Transverse colon (tissue), 4 donors: ENCODE data around the gene MTA2. TPM values are rescaled to one million over a fixed set of nuclear protein-coding genes. Genes with fewer than 3 reads are reported as not detected.
A peak's percentile ranks its signal among the peaks of the same experiment; 100 is the strongest.
"Not testable (repeated sequence)": the region's sequence is repeated elsewhere in the genome, so short reads cannot be mapped to it uniquely, and the experiment has no call there.

Experiments used
- DNase-seq: peaks from one replicate; pipeline ENCODE4 v3.0.0-alpha.2; 2019
- H3K27ac ChIP-seq, 4 donors: fragments of 200-600 bp; sonication (generic); 2 replicates each; pipeline ENCODE4 v1.5.1; 2016 to 2018; ENCODE audit warnings: inconsistent platforms in 4 of 4
- H3K27me3 ChIP-seq: fragments of 200-600 bp; sonication (generic); 2 replicates; pipeline ENCODE4 v1.5.1; 2017; ENCODE audit warnings: inconsistent platforms
- H3K36me3 ChIP-seq, 4 donors: fragments of 200-600 bp; sonication (generic); 2 replicates each; pipeline ENCODE4 v1.5.1; 2017 to 2019; ENCODE audit warnings: inconsistent platforms in 4 of 4
- H3K4me1 ChIP-seq, 4 donors: fragments of 200-600 bp; sonication (generic); 2 replicates each; pipeline ENCODE4 v1.5.1; 2017 to 2020; ENCODE audit warnings: inconsistent platforms in 4 of 4
- H3K4me3 ChIP-seq, 4 donors: fragments of 200-600 bp; sonication (generic); 1 replicate in 1 of 4; 2 replicates in 3 of 4; pipeline versions ENCODE4 v1.5.1 to v1.6.1; 2017 to 2019; ENCODE audit warnings: inconsistent platforms in 4 of 4
- H3K9me3 ChIP-seq, 2 donors: fragments of 200-600 bp; sonication (generic); 2 replicates each; pipeline ENCODE4 v1.5.1; 2017 to 2019; ENCODE audit warnings: inconsistent platforms in 2 of 2
- EP300 ChIP-seq: sonication (generic); formaldehyde crosslinking; IDR thresholded peaks from one replicate; pipeline ENCODE4 v1.6.1; 2017; ENCODE audit warnings: antibody characterized with exemption, low read depth
- POLR2A ChIP-seq: fragments of 450-650 bp; IDR thresholded peaks from one replicate; pipeline ENCODE4 v1.6.1; 2016; ENCODE audit warnings: antibody characterized with exemption, mild to moderate bottlenecking, moderate library complexity
- POLR2AphosphoS5 ChIP-seq, 3 donors: sonication (generic); formaldehyde crosslinking; IDR thresholded peaks; one replicate each; pipeline ENCODE4 v1.6.1; 2016; ENCODE audit warnings: antibody characterized with exemption in 3 of 3
- WGBS, 2 donors: methylation state at CpG; one replicate each; pipeline ENCODE4 v1.1.5; 2018; ENCODE audit warnings: low coverage in 1 of 2; 5-methylcytosine and 5-hydroxymethylcytosine counted together
- in situ Hi-C, 4 donors: fragments of 200-750 bp; cut with MboI; loops; one replicate each; pipeline versions ENCODE4 v1.15.0 to v1.15.1; 2017; ENCODE audit warnings: low sequenced_read_pairs in 3 of 4, low pct_ligation_motif_present in 1 of 4, low pct_unique_long_range_greater_than_20kb in 1 of 4
- intact Hi-C: fragments of 100-400 bp; cut with DNase I; formaldehyde crosslinking; loops from one replicate; pipeline ENCODE4 v1.15.1; 2023; ENCODE audit warnings: low total_unique reads
- total RNA-seq, 4 donors: library from RNA; depleted of rRNA; stranded (reverse); fragments of >200 nt; gene quantifications; one replicate each; pipeline ENCODE4 v1.1.0, GENCODE V29; 2016
- TF ChIP-seq, protein P1 (sequence below), 5 experiments: fragments of 200-600 bp in 3 of 5; fragments of 450-650 bp in 2 of 5; sonication (generic) in 3 of 5; IDR thresholded peaks; 1 replicate in 2 of 5; 2 replicates in 3 of 5; pipeline ENCODE4 v1.5.1; 2016 to 2017; ENCODE audit warnings: antibody characterized with exemption in 5 of 5, inconsistent platforms in 3 of 5, mild to moderate bottlenecking in 2 of 5, moderate library complexity in 1 of 5

MTA2 gene
- total RNA-seq, 4 donors from 2014 or later, result 42.0 to 80.1 (median 62.1) TPM

DNA sequence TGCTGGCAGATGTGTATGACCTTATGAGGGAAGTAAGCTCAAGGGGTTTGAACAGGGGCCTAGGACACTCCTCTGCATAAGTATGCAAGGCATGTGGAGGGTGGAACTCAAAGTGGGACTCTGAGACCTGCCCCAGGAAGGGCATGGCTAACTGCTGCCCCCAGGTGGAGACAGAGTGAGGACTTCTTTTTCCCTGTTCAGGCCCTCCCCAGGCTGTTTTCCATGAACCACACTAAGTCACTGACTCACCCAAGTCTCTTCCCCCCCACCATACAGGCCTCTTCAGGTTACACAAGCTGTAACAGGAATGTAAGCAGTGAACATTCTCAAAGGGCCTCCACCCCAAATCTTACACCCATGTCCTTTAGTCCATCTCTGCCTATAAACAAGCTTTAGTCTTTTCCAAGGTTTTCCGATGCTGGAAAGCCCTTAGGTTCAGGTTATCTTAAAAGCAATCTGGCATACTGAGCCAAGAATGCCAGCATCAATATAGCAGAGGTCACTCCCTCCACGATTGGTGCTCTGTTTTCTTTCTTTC, 41.0 kb downstream of the MTA2 start:
- intact Hi-C loops, result no loop called here
- H3K36me3 ChIP-seq, result peaks cover 0 to 41% (median 7%) of the 10 kb centered on the region in 4 donors
- 28 to 33% methylated on average over 1 to 2 of the region's 2 CpGs for WGBS, 2 donors

DNA sequence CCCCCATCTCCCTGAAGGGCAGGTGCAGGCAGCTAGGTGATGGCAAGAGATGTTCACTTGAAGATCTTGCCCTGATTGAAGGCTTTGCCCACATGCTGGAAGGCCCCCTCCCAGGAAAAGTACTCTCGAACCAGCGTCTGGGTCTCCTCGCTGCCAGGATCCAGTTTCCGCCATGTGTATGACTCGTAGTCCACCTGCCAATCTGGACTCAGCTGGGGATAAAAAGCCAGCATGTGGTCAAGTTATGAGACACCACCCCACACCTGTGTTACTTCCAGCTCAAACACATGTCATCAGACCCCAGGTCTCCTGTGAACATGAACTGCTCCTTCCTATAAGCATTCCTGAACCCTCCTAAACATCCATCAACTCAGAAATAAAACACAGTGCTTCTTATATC, 42.0 kb downstream of the MTA2 start:
- H3K4me1 ChIP-seq, result peaks cover 42 to 54% (median 46%) of the 10 kb centered on the region in 4 donors
- H3K4me3 ChIP-seq, DNase-seq, intact Hi-C loops, H3K9me3 ChIP-seq, H3K27me3 ChIP-seq: not testable (repeated sequence)
- 79% methylated on average over 5 of the region's 5 CpGs; no CpG with 5 or more reads in 1 of the 2 donors for WGBS, 2 donors
- peak overlapping the region; percentile 91 to 100 (median 96) for H3K27ac ChIP-seq
- in situ Hi-C loops, result loop anchor here in 3 of 4 donors (10.0 kb wide), 1 partner anchor 135 kb away; no protein-coding TSS in a partner anchor
- peaks cover 0 to 32% (median 7%) of the 10 kb centered on the region in 4 donors for H3K36me3 ChIP-seq

More for the DNA sequence above, 41.0 kb downstream of the MTA2 start:
- DNase-seq, result peak; percentile 94
- Histone ChIP-seq H3K27ac (peak overlapping the region; percentile 91 to 100 (median 96)), H3K4me1 (peaks cover 32 to 45% (median 38%) of the 10 kb centered on the region in 4 donors), H3K27me3 (no peaks in the 10 kb centered on the region), H3K9me3 (no peaks in the 10 kb centered on the region), H3K4me3 (no peak overlapping the region)
- in situ Hi-C loops, result loop anchor here in 1 of 4 donors (10.0 kb wide), 1 partner anchor 136 kb away; no protein-coding TSS in a partner anchor
- TF ChIP-seq EP300 (no peak), POLR2AphosphoS5 (IDR thresholded peaks at IDR 0.05) (peak in 1 of 3 donors; percentile 68), POLR2A (no peak)
- TF ChIP-seq, protein P1, sequence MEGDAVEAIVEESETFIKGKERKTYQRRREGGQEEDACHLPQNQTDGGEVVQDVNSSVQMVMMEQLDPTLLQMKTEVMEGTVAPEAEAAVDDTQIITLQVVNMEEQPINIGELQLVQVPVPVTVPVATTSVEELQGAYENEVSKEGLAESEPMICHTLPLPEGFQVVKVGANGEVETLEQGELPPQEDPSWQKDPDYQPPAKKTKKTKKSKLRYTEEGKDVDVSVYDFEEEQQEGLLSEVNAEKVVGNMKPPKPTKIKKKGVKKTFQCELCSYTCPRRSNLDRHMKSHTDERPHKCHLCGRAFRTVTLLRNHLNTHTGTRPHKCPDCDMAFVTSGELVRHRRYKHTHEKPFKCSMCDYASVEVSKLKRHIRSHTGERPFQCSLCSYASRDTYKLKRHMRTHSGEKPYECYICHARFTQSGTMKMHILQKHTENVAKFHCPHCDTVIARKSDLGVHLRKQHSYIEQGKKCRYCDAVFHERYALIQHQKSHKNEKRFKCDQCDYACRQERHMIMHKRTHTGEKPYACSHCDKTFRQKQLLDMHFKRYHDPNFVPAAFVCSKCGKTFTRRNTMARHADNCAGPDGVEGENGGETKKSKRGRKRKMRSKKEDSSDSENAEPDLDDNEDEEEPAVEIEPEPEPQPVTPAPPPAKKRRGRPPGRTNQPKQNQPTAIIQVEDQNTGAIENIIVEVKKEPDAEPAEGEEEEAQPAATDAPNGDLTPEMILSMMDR (IDR thresholded peaks at IDR 0.05), result peak; percentile 71 to 90 (median 81)

DNA sequence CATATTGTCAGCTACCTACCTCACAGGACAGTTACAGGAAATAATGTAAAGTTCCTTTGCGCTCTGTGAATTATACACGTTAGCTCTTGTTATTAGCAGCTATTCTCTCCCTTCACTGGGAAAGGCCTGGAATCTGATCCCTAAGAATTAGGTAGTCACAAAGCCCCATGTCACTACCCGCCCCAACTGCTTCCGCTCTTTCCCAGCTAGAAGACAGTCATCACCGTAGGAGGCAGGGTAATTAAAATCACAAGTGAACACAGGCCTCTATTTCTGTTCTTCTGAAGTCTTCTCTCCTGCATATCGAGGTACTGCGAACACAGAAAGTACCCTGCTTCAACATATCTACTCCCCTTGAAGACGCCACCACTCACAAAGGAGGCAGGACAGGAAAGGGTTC, 42.5 kb downstream of the MTA2 start:
- H3K4me3 ChIP-seq, result no peak overlapping the region
- WGBS, 2 donors, result 83 to 85% methylated on average over 8 of the region's 8 CpGs
- H3K27ac ChIP-seq, result peak overlapping the region; percentile 91 to 100 (median 96)
- H3K9me3 ChIP-seq, result no peaks in the 10 kb centered on the region
- no peak for DNase-seq
- TF ChIP-seq EP300, result no peak
- TF ChIP-seq POLR2A, result no peak
- TF ChIP-seq POLR2AphosphoS5 (IDR thresholded peaks at IDR 0.05), result no peak
- TF ChIP-seq, protein P1 (IDR thresholded peaks at IDR 0.05), result no peak
- H3K27me3 ChIP-seq, result no peaks in the 10 kb centered on the region
- intact Hi-C loops, result no loop called here
- in situ Hi-C loops, result loop anchor here in 2 of 4 donors (10.0 kb wide), 1 partner anchor 134 kb away; no protein-coding TSS in a partner anchor
- H3K4me1 ChIP-seq, result peaks cover 46 to 58% (median 50%) of the 10 kb centered on the region in 4 donors
- H3K36me3 ChIP-seq, result peaks cover 0 to 32% (median 7%) of the 10 kb centered on the region in 4 donors

DNA sequence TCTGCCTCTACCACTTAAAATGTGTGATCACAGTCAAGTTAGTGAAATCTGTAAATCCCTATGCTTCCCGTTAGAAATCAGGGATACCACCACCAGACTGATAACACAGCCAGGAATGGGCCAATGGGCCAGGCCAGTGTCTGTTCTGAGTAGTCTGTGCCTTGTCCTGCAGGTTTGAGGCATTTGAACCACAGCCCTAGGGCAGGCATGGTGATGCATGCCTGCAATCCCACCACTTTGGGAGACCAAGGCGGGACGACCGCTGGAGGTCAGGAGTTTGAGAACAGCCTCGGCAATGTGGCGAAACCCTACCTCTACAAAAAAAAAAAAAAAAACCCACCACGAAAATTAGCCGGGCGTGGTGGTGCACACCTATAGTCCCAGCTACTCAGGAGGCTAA, 43.0 kb downstream of the MTA2 start:
- intact Hi-C loops (no loop called here), in situ Hi-C loops (loop anchor here in 2 of 4 donors (10.0 kb wide), 1 partner anchor 134 kb away; no protein-coding TSS in a partner anchor)
- no peak overlapping the region for H3K4me3 ChIP-seq
- 71 to 85% methylated on average over 1 to 9 of the region's 9 CpGs for WGBS, 2 donors
- peaks cover 51 to 63% (median 56%) of the 10 kb centered on the region in 4 donors for H3K4me1 ChIP-seq
- H3K36me3 ChIP-seq, result peaks cover 0 to 32% (median 7%) of the 10 kb centered on the region in 4 donors
- peak overlapping the region; percentile 96 to 100 (median 97) for H3K27ac ChIP-seq
- H3K9me3 ChIP-seq, result no peaks in the 10 kb centered on the region
- H3K27me3 ChIP-seq, result no peaks in the 10 kb centered on the region
- TF ChIP-seq POLR2A (no peak), POLR2AphosphoS5 (IDR thresholded peaks at IDR 0.05) (no peak), EP300 (no peak)
- TF ChIP-seq, protein P1 (IDR thresholded peaks at IDR 0.05), result no peak
- no peak for DNase-seq
